WTC11 (cell line): ENCODE results near the gene UBL7. TPM values are rescaled to one million over a fixed set of nuclear protein-coding genes. Genes with fewer than 3 reads are reported as not detected.
A peak's percentile ranks its signal among the peaks of the same experiment; 100 is the strongest.

Experiments used
- ATAC-seq: fragments of 200-7000 bp; cut with Tn5 transposase; 2 replicates; pipeline ENCODE4 v1.10.0; 2021; ENCODE audit warnings: mild to moderate bottlenecking, moderate library complexity
- CTCF ChIA-PET: fragments of 300-600 bp; sonication (Branson Sonifier 250); formaldehyde crosslinking; loops from one replicate; lab custom pipeline; 2021; ENCODE audit warnings: antibody characterized with exemption; lab: Charles Lee
- POLR2A ChIA-PET: fragments of 350-600 bp; sonication (Branson Sonifier 250); formaldehyde crosslinking; loops from one replicate; lab custom pipeline; 2021; ENCODE audit warnings: antibody characterized with exemption; lab: Charles Lee
- DNase-seq: peaks from one replicate; pipeline ENCODE4 v3.0.0; 2021; ENCODE audit warnings: low spot score
- H3K27ac Mint-ChIP-seq: 2 replicates; pipeline ENCODE4 v1.8.0; 2021; ENCODE audit warnings: mixed read lengths
- H3K27me3 Mint-ChIP-seq: 2 replicates; pipeline ENCODE4 v1.8.0; 2021; ENCODE audit warnings: low read depth, mild to moderate bottlenecking, moderate library complexity, mixed read lengths
- H3K36me3 Mint-ChIP-seq: 2 replicates; pipeline ENCODE4 v1.8.0; 2021; ENCODE audit warnings: mixed read lengths
- H3K4me1 Mint-ChIP-seq: 2 replicates; pipeline ENCODE4 v1.8.0; 2022; ENCODE audit warnings: mixed read lengths
- H3K4me3 Mint-ChIP-seq: 2 replicates; pipeline ENCODE4 v1.8.0; 2021; ENCODE audit warnings: mild to moderate bottlenecking, moderate library complexity, mixed read lengths
- H3K9me3 Mint-ChIP-seq: 2 replicates; pipeline ENCODE4 v1.8.0; 2021; ENCODE audit warnings: mixed read lengths
- ELF4 ChIP-seq: sonication (generic); formaldehyde crosslinking; IDR thresholded peaks from 2 replicates; pipeline ENCODE4 v1.8.1; 2022; ENCODE audit warnings: low read depth, mild to moderate bottlenecking, moderate library complexity, missing genetic modification reagents
- EMX1 ChIP-seq: fragments of 250-450 bp; sonication (Bioruptor Pico); IDR thresholded peaks from 2 replicates; pipeline ENCODE4 v1.8.0; 2021; ENCODE audit warnings: mild to moderate bottlenecking
- ETV6 ChIP-seq: sonication (generic); formaldehyde crosslinking; IDR thresholded peaks from 2 replicates; pipeline ENCODE4 v1.8.1; 2022; ENCODE audit warnings: mild to moderate bottlenecking, missing genetic modification reagents
- GABPB1 ChIP-seq: sonication (generic); formaldehyde crosslinking; IDR thresholded peaks from 2 replicates; pipeline ENCODE4 v1.8.1; 2023; ENCODE audit warnings: mild to moderate bottlenecking, missing genetic modification reagents
- GTF2I ChIP-seq: fragments of 250-450 bp; sonication (Bioruptor Pico); conservative IDR thresholded peaks from 2 replicates; pipeline ENCODE4 v1.4.0; 2021; ENCODE audit warnings: mild to moderate bottlenecking
- JAZF1 ChIP-seq: fragments of 250-450 bp; sonication (Bioruptor Pico); IDR thresholded peaks from 2 replicates; pipeline ENCODE4 v1.9.0; 2021; ENCODE audit warnings: moderate library complexity, mild to moderate bottlenecking, inconsistent platforms
- NFE2L1 ChIP-seq: sonication (generic); formaldehyde crosslinking; IDR thresholded peaks from 2 replicates; pipeline ENCODE4 v1.8.1; 2023; ENCODE audit warnings: missing genetic modification reagents
- RORB ChIP-seq: fragments of 250-450 bp; sonication (Bioruptor Pico); IDR thresholded peaks from 2 replicates; pipeline ENCODE4 v1.9.0; 2021; ENCODE audit warnings: mild to moderate bottlenecking
- SOX15 ChIP-seq: fragments of 250-450 bp; sonication (Bioruptor Pico); IDR thresholded peaks from 2 replicates; pipeline ENCODE4 v1.9.0; 2021; ENCODE audit warnings: mild to moderate bottlenecking
- TCF7 ChIP-seq: sonication (generic); formaldehyde crosslinking; IDR thresholded peaks from 2 replicates; pipeline ENCODE4 v1.8.0; 2022; ENCODE audit warnings: mild to moderate bottlenecking, low read depth, missing genetic modification reagents, moderate library complexity
- ZNF219 ChIP-seq: sonication (generic); formaldehyde crosslinking; IDR thresholded peaks from 2 replicates; pipeline ENCODE4 v1.8.0; 2023; ENCODE audit warnings: missing genetic modification reagents, mild to moderate bottlenecking, borderline replicate concordance
- ZNF423 ChIP-seq: fragments of 250-450 bp; sonication (Bioruptor Pico); IDR thresholded peaks from 2 replicates; pipeline ENCODE4 v2.1.2; 2022; ENCODE audit warnings: mild to moderate bottlenecking, moderate library complexity
- ZSCAN18 ChIP-seq: fragments of 250-450 bp; sonication (Bioruptor Pico); IDR thresholded peaks from 2 replicates; pipeline ENCODE4 v2.1.2; 2022; ENCODE audit warnings: mild to moderate bottlenecking, moderate library complexity
- total RNA-seq: library from RNA; stranded (reverse); gene quantifications from 3 replicates; pipeline ENCODE4 v1.2.3, GENCODE V29; 2021
- TF ChIP-seq, protein P1 (sequence below): fragments of 250-450 bp; sonication (Bioruptor Pico); IDR thresholded peaks from 2 replicates; pipeline ENCODE4 v1.9.0; 2021; ENCODE audit warnings: mild to moderate bottlenecking, borderline replicate concordance
- TF ChIP-seq, protein P2 (sequence below): fragments of 250-450 bp; sonication (Bioruptor Pico); IDR thresholded peaks from 2 replicates; pipeline ENCODE4 v1.9.0; 2021; ENCODE audit warnings: mild to moderate bottlenecking
- TF ChIP-seq, protein P3 (sequence below): sonication (generic); formaldehyde crosslinking; IDR thresholded peaks from 2 replicates; pipeline ENCODE4 v1.8.0; 2022; ENCODE audit warnings: mild to moderate bottlenecking, missing genetic modification reagents

Gene UBL7
- total RNA-seq, 1 experiment from 2014 or later = 70.1 TPM

DNA sequence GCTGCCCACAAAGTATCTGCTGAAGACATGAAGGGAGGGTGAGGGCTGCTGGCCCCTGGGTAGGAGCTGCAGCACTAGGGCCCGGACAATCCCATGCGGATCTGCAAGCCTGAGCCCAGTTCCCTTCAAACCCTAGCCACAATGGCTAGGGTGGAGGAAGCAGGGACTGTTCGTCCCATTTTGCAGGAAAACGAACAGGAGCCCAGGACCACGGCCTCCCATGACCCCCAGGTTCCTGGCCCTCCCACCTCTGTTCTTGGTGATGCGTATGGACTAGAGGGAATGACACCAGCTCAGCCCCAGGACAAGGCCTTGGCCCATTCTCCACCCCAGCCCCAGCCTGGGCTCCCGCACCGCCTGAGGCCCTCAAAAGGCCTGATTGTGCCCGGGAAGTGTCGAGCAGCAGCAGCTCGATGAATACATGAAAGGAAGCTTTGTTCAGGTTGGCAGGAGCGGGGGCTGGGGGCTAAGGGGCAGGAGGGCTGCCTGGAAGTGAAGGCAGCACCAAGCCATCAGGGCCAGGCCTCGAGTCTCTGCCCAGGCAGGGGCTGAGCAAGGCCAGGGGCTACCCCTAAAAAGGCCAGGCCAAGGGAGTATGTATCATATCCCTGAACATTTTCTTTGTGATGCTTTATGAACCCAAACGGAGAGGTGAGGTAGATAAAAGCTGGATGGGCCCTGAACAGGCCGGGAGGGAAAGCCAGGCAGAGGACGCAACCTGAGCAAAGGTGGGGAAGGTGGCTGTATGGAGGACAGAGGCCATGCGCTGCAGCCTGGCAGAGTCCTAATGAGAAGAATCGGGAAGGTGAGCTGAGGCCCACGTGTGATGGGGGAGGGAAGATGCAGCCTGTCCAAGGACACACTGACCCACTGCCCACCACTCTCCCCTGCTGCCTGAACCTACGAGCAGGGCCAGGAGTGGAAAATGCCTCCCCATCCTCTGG is 39.4 kb downstream of the UBL7 start (continued):
- TF ChIP-seq ZSCAN18 (CRISPR knock-in tag) = no peak
- TF ChIP-seq, protein P1, sequence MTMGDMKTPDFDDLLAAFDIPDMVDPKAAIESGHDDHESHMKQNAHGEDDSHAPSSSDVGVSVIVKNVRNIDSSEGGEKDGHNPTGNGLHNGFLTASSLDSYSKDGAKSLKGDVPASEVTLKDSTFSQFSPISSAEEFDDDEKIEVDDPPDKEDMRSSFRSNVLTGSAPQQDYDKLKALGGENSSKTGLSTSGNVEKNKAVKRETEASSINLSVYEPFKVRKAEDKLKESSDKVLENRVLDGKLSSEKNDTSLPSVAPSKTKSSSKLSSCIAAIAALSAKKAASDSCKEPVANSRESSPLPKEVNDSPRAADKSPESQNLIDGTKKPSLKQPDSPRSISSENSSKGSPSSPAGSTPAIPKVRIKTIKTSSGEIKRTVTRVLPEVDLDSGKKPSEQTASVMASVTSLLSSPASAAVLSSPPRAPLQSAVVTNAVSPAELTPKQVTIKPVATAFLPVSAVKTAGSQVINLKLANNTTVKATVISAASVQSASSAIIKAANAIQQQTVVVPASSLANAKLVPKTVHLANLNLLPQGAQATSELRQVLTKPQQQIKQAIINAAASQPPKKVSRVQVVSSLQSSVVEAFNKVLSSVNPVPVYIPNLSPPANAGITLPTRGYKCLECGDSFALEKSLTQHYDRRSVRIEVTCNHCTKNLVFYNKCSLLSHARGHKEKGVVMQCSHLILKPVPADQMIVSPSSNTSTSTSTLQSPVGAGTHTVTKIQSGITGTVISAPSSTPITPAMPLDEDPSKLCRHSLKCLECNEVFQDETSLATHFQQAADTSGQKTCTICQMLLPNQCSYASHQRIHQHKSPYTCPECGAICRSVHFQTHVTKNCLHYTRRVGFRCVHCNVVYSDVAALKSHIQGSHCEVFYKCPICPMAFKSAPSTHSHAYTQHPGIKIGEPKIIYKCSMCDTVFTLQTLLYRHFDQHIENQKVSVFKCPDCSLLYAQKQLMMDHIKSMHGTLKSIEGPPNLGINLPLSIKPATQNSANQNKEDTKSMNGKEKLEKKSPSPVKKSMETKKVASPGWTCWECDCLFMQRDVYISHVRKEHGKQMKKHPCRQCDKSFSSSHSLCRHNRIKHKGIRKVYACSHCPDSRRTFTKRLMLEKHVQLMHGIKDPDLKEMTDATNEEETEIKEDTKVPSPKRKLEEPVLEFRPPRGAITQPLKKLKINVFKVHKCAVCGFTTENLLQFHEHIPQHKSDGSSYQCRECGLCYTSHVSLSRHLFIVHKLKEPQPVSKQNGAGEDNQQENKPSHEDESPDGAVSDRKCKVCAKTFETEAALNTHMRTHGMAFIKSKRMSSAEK (CRISPR knock-in tag) = no peak

DNA sequence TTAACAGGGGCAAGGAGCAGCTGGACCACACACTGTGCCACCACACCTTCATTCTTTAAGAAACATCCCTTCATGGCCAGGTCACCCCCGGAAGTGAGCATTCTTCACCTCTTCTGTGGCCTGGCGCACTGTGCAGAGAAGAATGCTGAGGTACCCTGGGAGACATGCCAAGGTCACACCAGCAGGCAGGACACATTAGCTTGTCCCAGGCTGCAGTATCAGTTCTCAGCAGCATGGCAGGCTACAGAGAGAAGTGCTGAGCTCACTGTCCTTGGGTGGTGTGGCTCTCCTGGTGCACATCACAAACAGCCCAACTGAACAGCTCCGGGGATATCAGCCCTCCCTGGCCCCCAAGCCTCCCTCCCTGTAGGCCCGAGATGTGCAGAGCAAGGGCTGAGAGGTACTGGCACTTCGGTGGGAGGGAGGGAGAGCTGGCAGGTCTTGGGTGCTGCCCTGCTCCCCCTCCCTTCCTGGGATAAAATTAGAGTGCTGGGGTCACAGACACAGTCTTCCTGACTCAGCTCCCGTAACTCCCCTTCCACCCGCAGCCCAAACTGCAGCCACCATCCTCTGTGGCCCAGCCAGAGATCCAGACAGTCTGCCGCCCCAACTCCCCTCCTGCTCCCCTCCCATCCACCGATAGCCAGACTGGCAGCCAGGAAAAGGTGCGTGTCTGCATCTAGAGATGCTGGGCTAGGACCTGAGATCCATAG is 40.6 kb downstream of the UBL7 start:
- no peak overlapping the region for H3K4me3 Mint-ChIP-seq
- TF ChIP-seq JAZF1 (CRISPR knock-in tag) (no peak), TCF7 (CRISPR knock-in tag) (no peak), ELF4 (CRISPR knock-in tag) (no peak)
- TF ChIP-seq, protein P1 (CRISPR knock-in tag) = no peak
- no peaks in the 10 kb centered on the region for H3K9me3 Mint-ChIP-seq
- H3K4me1 Mint-ChIP-seq = peaks cover 37% of the 10 kb centered on the region
- ChIA-PET CTCF (interaction anchor here (0.5 to 1.2 kb wide), 8 partner anchors 10 to 492 kb away, joined by 3 to 6 read pairs (median 3); partner anchors contain the start of gene SEMA7A), POLR2A (no interaction called here)
- H3K36me3 Mint-ChIP-seq = peaks cover 4% of the 10 kb centered on the region
- ATAC-seq (no peak), DNase-seq (no peak)
- H3K27me3 Mint-ChIP-seq = no peaks in the 10 kb centered on the region
- peak overlapping the region; percentile 60; the same call in 1 of the 2 replicates for H3K27ac Mint-ChIP-seq

DNA sequence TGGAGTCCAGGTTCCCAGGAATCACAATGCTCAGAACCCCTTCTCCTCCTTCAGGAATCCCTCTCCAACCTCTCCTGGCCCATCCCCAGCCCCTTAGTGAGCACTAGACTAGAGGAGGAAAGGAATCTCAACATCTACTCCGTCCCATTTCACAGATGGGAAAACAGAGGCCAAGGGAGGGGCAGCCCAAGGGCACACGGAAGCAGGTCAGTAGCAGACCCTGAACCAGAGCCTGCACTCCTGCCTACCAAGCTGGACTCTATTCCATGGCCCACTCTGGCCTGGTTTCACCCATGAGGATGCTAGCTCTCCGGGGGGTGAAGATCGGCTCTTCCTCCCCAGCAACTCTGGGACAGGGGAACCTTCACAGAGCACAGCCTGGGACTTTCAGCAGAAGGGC is 41.5 kb downstream of the UBL7 start:
- CTCF ChIA-PET = interaction anchor here (0.7 to 0.9 kb wide), 2 partner anchors 9 to 371 kb away, joined by 3 to 6 read pairs; no protein-coding TSS in a partner anchor
- Mint-ChIP-seq H3K36me3 (peaks cover 6% of the 10 kb centered on the region), H3K9me3 (no peaks in the 10 kb centered on the region), H3K27ac (no peak overlapping the region), H3K4me1 (peaks cover 36% of the 10 kb centered on the region), H3K4me3 (no peak overlapping the region), H3K27me3 (no peaks in the 10 kb centered on the region)
- DNase-seq = no peak
- POLR2A ChIA-PET = no interaction called here
- ATAC-seq = no peak
- no peak for TF ChIP-seq EMX1 (CRISPR knock-in tag)
- TF ChIP-seq RORB (CRISPR knock-in tag) = no peak
- no peak for TF ChIP-seq ETV6
- TF ChIP-seq SOX15 (CRISPR knock-in tag) = no peak
- no peak for TF ChIP-seq GTF2I
- no peak for TF ChIP-seq NFE2L1
- TF ChIP-seq, protein P2, sequence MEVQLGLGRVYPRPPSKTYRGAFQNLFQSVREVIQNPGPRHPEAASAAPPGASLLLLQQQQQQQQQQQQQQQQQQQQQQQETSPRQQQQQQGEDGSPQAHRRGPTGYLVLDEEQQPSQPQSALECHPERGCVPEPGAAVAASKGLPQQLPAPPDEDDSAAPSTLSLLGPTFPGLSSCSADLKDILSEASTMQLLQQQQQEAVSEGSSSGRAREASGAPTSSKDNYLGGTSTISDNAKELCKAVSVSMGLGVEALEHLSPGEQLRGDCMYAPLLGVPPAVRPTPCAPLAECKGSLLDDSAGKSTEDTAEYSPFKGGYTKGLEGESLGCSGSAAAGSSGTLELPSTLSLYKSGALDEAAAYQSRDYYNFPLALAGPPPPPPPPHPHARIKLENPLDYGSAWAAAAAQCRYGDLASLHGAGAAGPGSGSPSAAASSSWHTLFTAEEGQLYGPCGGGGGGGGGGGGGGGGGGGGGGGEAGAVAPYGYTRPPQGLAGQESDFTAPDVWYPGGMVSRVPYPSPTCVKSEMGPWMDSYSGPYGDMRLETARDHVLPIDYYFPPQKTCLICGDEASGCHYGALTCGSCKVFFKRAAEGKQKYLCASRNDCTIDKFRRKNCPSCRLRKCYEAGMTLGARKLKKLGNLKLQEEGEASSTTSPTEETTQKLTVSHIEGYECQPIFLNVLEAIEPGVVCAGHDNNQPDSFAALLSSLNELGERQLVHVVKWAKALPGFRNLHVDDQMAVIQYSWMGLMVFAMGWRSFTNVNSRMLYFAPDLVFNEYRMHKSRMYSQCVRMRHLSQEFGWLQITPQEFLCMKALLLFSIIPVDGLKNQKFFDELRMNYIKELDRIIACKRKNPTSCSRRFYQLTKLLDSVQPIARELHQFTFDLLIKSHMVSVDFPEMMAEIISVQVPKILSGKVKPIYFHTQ (CRISPR knock-in tag) = no peak
- no peak for TF ChIP-seq GABPB1 (CRISPR knock-in tag)
- no peak for TF ChIP-seq ZNF423 (CRISPR knock-in tag)
- TF ChIP-seq, protein P3, sequence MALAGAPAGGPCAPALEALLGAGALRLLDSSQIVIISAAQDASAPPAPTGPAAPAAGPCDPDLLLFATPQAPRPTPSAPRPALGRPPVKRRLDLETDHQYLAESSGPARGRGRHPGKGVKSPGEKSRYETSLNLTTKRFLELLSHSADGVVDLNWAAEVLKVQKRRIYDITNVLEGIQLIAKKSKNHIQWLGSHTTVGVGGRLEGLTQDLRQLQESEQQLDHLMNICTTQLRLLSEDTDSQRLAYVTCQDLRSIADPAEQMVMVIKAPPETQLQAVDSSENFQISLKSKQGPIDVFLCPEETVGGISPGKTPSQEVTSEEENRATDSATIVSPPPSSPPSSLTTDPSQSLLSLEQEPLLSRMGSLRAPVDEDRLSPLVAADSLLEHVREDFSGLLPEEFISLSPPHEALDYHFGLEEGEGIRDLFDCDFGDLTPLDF (CRISPR knock-in tag) = no peak
- no peak for TF ChIP-seq ZNF219
